Neural cell (in vitro differentiated cells): ENCODE measurements around the gene DCHS1. TPM values are rescaled to one million over a fixed set of nuclear protein-coding genes. Genes with fewer than 3 reads are reported as not detected.

Source experiments
- H2AFZ ChIP-seq: fragments of 200-600, 300-800 bp; sonication (generic), shearing (Covaris generic); 2 replicates; pipeline ENCODE4 v1.6.0; 2014; ENCODE audit warnings: low read depth, mild to moderate bottlenecking, antibody characterized with exemption, low read length, moderate library complexity
- H3F3A ChIP-seq: fragments of 200-600 bp; shearing (Covaris generic); 2 replicates; pipeline ENCODE4 v1.6.1; 2016; ENCODE audit warnings: mild to moderate bottlenecking, moderate library complexity, mixed read lengths, antibody characterized with exemption, low read length; ENCODE audit not compliant: insufficient read depth, poor library complexity, severe bottlenecking
- H3K27ac ChIP-seq: fragments of 200-600, 300-800 bp; sonication (generic), shearing (Covaris generic); 2 replicates; pipeline ENCODE4 v1.5.1; 2014; ENCODE audit warnings: mild to moderate bottlenecking, low read length, moderate library complexity
- H3K27me3 ChIP-seq: fragments of 300-800, 200-600 bp; sonication (generic), shearing (Covaris generic); 2 replicates; pipeline ENCODE4 v1.6.0; 2014; ENCODE audit warnings: mild to moderate bottlenecking, low read depth, low read length, moderate library complexity; ENCODE audit not compliant: insufficient read depth
- H3K36me3 ChIP-seq: fragments of 300-800, 200-600 bp; sonication (generic), shearing (Covaris generic); 2 replicates; pipeline ENCODE4 v1.5.1; 2014; ENCODE audit warnings: mild to moderate bottlenecking, antibody characterized with exemption, low read length, moderate library complexity; ENCODE audit not compliant: insufficient read depth
- H3K4me2 ChIP-seq: fragments of 300-800, 200-600 bp; sonication (generic), shearing (Covaris generic); 2 replicates; pipeline ENCODE4 v1.6.0; 2014; ENCODE audit warnings: mild to moderate bottlenecking, low read length
- H3K4me3 ChIP-seq: fragments of 300-800, 200-600 bp; sonication (generic), shearing (Covaris generic); 2 replicates; pipeline ENCODE4 v1.5.1; 2014; ENCODE audit warnings: mild to moderate bottlenecking, low read length, moderate library complexity
- H3K79me2 ChIP-seq: fragments of 200-600 bp; shearing (Covaris generic); replicated peaks from 2 replicates; pipeline ENCODE4 v1.6.0; 2014; ENCODE audit warnings: mild to moderate bottlenecking, low read length, moderate library complexity; ENCODE audit not compliant: insufficient read depth
- H3K9ac ChIP-seq: fragments of 300-800, 200-600 bp; sonication (generic), shearing (Covaris generic); 2 replicates; pipeline ENCODE4 v1.6.1; 2016; ENCODE audit warnings: mild to moderate bottlenecking, low read length, mixed read lengths
- H3K9me2 ChIP-seq: fragments of 200-600 bp; shearing (Covaris generic); 2 replicates; pipeline ENCODE4 v1.6.1; 2016; ENCODE audit warnings: mild to moderate bottlenecking, low read length, mixed read lengths; ENCODE audit not compliant: insufficient read depth
- H3K9me3 ChIP-seq: fragments of 200-600, 300-800 bp; sonication (generic), shearing (Covaris generic); 2 replicates; pipeline ENCODE4 v1.6.1; 2016; ENCODE audit warnings: mild to moderate bottlenecking, mixed run types, low read length, moderate library complexity, mixed read lengths
- H4K20me1 ChIP-seq: fragments of 200-600 bp; shearing (Covaris generic); 2 replicates; pipeline ENCODE4 v1.6.1; 2016; ENCODE audit warnings: mild to moderate bottlenecking, mixed run types; ENCODE audit not compliant: insufficient read depth
- CTCF ChIP-seq: fragments of 450-650 bp; IDR thresholded peaks from 2 replicates; pipeline ENCODE4 v1.5.1; 2014; ENCODE audit warnings: antibody characterized with exemption, mild to moderate bottlenecking, moderate library complexity; ENCODE audit not compliant: poor library complexity, severe bottlenecking
- EZH2 ChIP-seq: fragments of 200-600, 300-800 bp; shearing (Covaris generic), sonication (generic); IDR thresholded peaks from 2 replicates; pipeline ENCODE4 v1.6.1; 2014; ENCODE audit warnings: antibody characterized with exemption, low read length, borderline replicate concordance, mild to moderate bottlenecking; ENCODE audit not compliant: insufficient read depth, poor library complexity, severe bottlenecking
- POLR2AphosphoS5 ChIP-seq: IDR thresholded peaks from 2 replicates; pipeline ENCODE4 v1.6.1; 2012
- RAD21 ChIP-seq: fragments of 450-650 bp; conservative IDR thresholded peaks from 2 replicates; pipeline ENCODE4 v1.6.1; 2014; ENCODE audit warnings: antibody characterized with exemption, mild to moderate bottlenecking, moderate library complexity
- REST ChIP-seq: IDR thresholded peaks from 2 replicates; pipeline ENCODE4 v1.6.1; 2012; ENCODE audit warnings: borderline replicate concordance
- polyA plus RNA-seq: library from polyadenylated mRNA; depleted of rRNA; stranded (reverse); fragments of >200 nt; gene quantifications from 2 replicates; pipeline ENCODE4 v1.2.3, GENCODE V29; 2014

Gene DCHS1
- polyA plus RNA-seq, 1 donor from 2014 or later: 30.1 TPM

- Histone ChIP-seq H3K9ac (peak overlapping the region; percentile 97), H3K27ac (peak overlapping the region; percentile 93), H3K9me2 (no peaks in the 10 kb centered on the region), H3K36me3 (no peaks in the 10 kb centered on the region), H3F3A (no peaks in the 10 kb centered on the region), H3K79me2 (peaks cover 69% of the 10 kb centered on the region), H3K27me3 (no peaks in the 10 kb centered on the region), H3K4me2 (peak overlapping the region; percentile 43), H3K9me3 (no peaks in the 10 kb centered on the region), H2AFZ (no peak overlapping the region), H4K20me1 (peaks cover 8% of the 10 kb centered on the region), H3K4me3 (peak overlapping the region; percentile 84)
- TF ChIP-seq POLR2AphosphoS5 (no peak), CTCF (no peak), REST (no peak)
Observed at GRCh38 chr11:6654281-6655019, 1.2 kb downstream of the DCHS1 start.

- peak overlapping the region; percentile 84 for H3K4me3 ChIP-seq
- H4K20me1 ChIP-seq: peaks cover 13% of the 10 kb centered on the region
- H3K9me3 ChIP-seq: no peaks in the 10 kb centered on the region
- no peak overlapping the region for H3K9ac ChIP-seq
- H3K27ac ChIP-seq: peak overlapping the region; percentile 93
- no peaks in the 10 kb centered on the region for H3K27me3 ChIP-seq
- H3K79me2 ChIP-seq: peaks cover 77% of the 10 kb centered on the region
- no peaks in the 10 kb centered on the region for H3K9me2 ChIP-seq
- H3F3A ChIP-seq: no peaks in the 10 kb centered on the region
- peak overlapping the region; percentile 43 for H3K4me2 ChIP-seq
- no peak for TF ChIP-seq EZH2
- no peaks in the 10 kb centered on the region for H3K36me3 ChIP-seq
- H2AFZ ChIP-seq: no peak overlapping the region
Observed at GRCh38 chr11:6653656-6654055, 2.0 kb downstream of the DCHS1 start.

GRCh38 chr11:6653097-6653496 lies 2.5 kb downstream of the DCHS1 start:
- TF ChIP-seq CTCF (no peak), RAD21 (no peak)
- Histone ChIP-seq H4K20me1 (peaks cover 18% of the 10 kb centered on the region), H3K9ac (no peak overlapping the region), H3K27me3 (no peaks in the 10 kb centered on the region), H3K79me2 (peaks cover 82% of the 10 kb centered on the region), H3K36me3 (no peaks in the 10 kb centered on the region), H3K27ac (no peak overlapping the region), H3K4me2 (peak overlapping the region; percentile 43), H2AFZ (no peak overlapping the region), H3F3A (no peaks in the 10 kb centered on the region), H3K4me3 (peak overlapping the region; percentile 84), H3K9me2 (no peaks in the 10 kb centered on the region), H3K9me3 (no peaks in the 10 kb centered on the region)
